BJ (cell line): ENCODE data around the gene C11orf42. TPM values are rescaled to one million over a fixed set of nuclear protein-coding genes. Genes with fewer than 3 reads are reported as not detected.

ENCODE experiments used
- CTCF ChIA-PET: fragments of 350-600 bp; formaldehyde crosslinking; extraction: SDS; loops from one replicate; lab custom pipeline; 2021; ENCODE audit warnings: antibody characterized with exemption, inconsistent platforms; lab: Yijun Ruan, JAX
- POLR2A ChIA-PET: fragments of 300-600 bp; sonication (Branson Sonifier 250); formaldehyde crosslinking; extraction: SDS; loops from one replicate; lab custom pipeline; 2021; ENCODE audit warnings: antibody characterized with exemption; lab: Charles Lee
- DNase-seq: peaks from one replicate; pipeline ENCODE4 v3.0.0-alpha.2; 2011; ENCODE audit warnings: low read depth
- H3K27me3 ChIP-seq: 2 replicates; pipeline ENCODE4 v1.6.0; 2011; ENCODE audit warnings: low read length; ENCODE audit not compliant: control insufficient read depth, insufficient read depth
- H3K36me3 ChIP-seq: 2 replicates; pipeline ENCODE4 v1.5.1; 2011; ENCODE audit warnings: low read length; ENCODE audit not compliant: control insufficient read depth, insufficient read depth
- H3K4me3 ChIP-seq: 2 replicates; pipeline ENCODE4 v1.5.1; 2011; ENCODE audit warnings: low read depth, mild to moderate bottlenecking, control low read depth, low read length
- polyA plus RNA-seq: library from polyadenylated mRNA; depleted of rRNA; stranded (reverse); fragments of >200 nt; gene quantifications from 2 replicates; pipeline ENCODE4 v1.2.3, GENCODE V29; 2011
- TF ChIP-seq, protein P1 (sequence below): IDR thresholded peaks from 2 replicates; pipeline ENCODE4 v1.5.1; 2011; ENCODE audit warnings: low read depth, mild to moderate bottlenecking, control low read depth, inconsistent platforms, low read length, moderate library complexity; ENCODE audit not compliant: insufficient read depth

Gene C11orf42
- polyA plus RNA-seq, 1 experiment = not detected

GRCh38 chr11:6194065-6194581 lies 11.2 kb upstream of the C11orf42 start:
- ChIA-PET CTCF (no interaction called here), POLR2A (no interaction called here)
- no peaks in the 10 kb centered on the region for H3K27me3 ChIP-seq
- TF ChIP-seq, protein P1, sequence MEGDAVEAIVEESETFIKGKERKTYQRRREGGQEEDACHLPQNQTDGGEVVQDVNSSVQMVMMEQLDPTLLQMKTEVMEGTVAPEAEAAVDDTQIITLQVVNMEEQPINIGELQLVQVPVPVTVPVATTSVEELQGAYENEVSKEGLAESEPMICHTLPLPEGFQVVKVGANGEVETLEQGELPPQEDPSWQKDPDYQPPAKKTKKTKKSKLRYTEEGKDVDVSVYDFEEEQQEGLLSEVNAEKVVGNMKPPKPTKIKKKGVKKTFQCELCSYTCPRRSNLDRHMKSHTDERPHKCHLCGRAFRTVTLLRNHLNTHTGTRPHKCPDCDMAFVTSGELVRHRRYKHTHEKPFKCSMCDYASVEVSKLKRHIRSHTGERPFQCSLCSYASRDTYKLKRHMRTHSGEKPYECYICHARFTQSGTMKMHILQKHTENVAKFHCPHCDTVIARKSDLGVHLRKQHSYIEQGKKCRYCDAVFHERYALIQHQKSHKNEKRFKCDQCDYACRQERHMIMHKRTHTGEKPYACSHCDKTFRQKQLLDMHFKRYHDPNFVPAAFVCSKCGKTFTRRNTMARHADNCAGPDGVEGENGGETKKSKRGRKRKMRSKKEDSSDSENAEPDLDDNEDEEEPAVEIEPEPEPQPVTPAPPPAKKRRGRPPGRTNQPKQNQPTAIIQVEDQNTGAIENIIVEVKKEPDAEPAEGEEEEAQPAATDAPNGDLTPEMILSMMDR = no peak
- no peak for DNase-seq
- H3K36me3 ChIP-seq = no peaks in the 10 kb centered on the region
- H3K4me3 ChIP-seq = no peak overlapping the region

DNA sequence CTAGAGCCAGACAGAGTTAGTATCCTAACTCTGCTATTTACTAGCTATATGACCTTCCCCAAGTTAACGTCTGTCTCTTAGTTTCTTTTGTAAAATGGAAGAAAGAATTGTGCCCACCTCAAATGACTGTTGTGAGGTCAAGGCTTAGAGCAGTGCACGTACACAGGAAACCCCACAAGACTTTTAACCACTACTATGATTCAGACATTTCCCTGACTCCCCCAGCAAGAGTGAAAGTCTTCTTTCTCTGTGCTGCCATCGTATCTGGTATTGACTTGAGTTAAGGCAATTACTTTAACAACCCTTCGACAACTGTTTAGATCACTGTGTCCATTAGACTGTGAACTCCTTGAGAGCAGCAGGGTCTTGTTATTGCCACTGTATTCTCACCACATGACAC lies 9.0 kb upstream of the C11orf42 start:
- TF ChIP-seq, protein P1 = no peak
- H3K36me3 ChIP-seq = no peaks in the 10 kb centered on the region
- POLR2A ChIA-PET = interaction anchor here (0.5 kb wide), 1 partner anchor 102 kb away, joined by 4 read pairs; no protein-coding TSS in a partner anchor
- DNase-seq = no peak
- no peaks in the 10 kb centered on the region for H3K27me3 ChIP-seq
- no peak overlapping the region for H3K4me3 ChIP-seq
- CTCF ChIA-PET = no interaction called here

- TF ChIP-seq, protein P1 = no peak
- POLR2A ChIA-PET = no interaction called here
- no peak for DNase-seq
- CTCF ChIA-PET = interaction anchor here (0.6 to 0.9 kb wide), 2 partner anchors 560 to 1789 kb away, joined by 3 read pairs; partner anchors contain the start of gene EIF3F
- Histone ChIP-seq H3K36me3 (no peaks in the 10 kb centered on the region), H3K4me3 (no peak overlapping the region), H3K27me3 (no peaks in the 10 kb centered on the region)
These were observed 7.7 kb upstream of the C11orf42 start for GRCh38 chr11:6197466-6198200.

GRCh38 chr11:6199174-6199810 lies 6.1 kb upstream of the C11orf42 start, which contains the start of gene OR52W1:
Gene OR52W1, plus strand, starts transcription at chr11:6199224. Its CDS starts 0 bp downstream, at chr11:6199224.
- POLR2A ChIA-PET = no interaction called here
- Histone ChIP-seq H3K4me3 (no peak within 1 kb of the TSS), H3K36me3 (no peaks in the 10 kb centered on the region), H3K27me3 (no peaks in the 10 kb centered on the region)
- TF ChIP-seq, protein P1 = no peak
- CTCF ChIA-PET = no interaction called here
- DNase-seq = no peak

GRCh38 chr11:6200975-6201374 lies 4.4 kb upstream of the C11orf42 start:
- DNase-seq = no peak
- TF ChIP-seq, protein P1 = no peak
- POLR2A ChIA-PET = no interaction called here
- Histone ChIP-seq H3K4me3 (no peak overlapping the region), H3K36me3 (no peaks in the 10 kb centered on the region), H3K27me3 (no peaks in the 10 kb centered on the region)
- CTCF ChIA-PET = interaction anchor here (0.6 kb wide), 1 partner anchor 403 kb away, joined by 3 read pairs; the partner anchor contains the start of gene ILK
